ENCODE data around the gene TMEM198. TPM values are rescaled to one million over a fixed set of nuclear protein-coding genes. Genes with fewer than 3 reads are reported as not detected.

The TMEM198 gene
- total and polyA plus RNA-seq, 9 of the 15 experiments (the other 6 are each of a cell fraction or from before 2014, with no cell fraction given), result 0.03 to 3.8 (median 1.0) TPM

- TF ChIP-seq MGA (IDR thresholded peaks at IDR 0.05) (no peak), GTF2B (IDR thresholded peaks at IDR 0.05; ENCODE audit: extremely low read depth, insufficient read length) (no peak), GABPB2 (CRISPR knock-in tag; conservative IDR thresholded peaks at IDR 0.05) (no peak), USF2 (CRISPR knock-in tag; IDR thresholded peaks at IDR 0.05) (0 out of 2 replicates have a peak, but pooled peaks have one; percentile 40), HNRNPUL1 (IDR thresholded peaks at IDR 0.05; ENCODE audit: low read length) (no peak), SMAD2 (IDR thresholded peaks at IDR 0.05; ENCODE audit: low read depth, low read length) (no peak), HMGN3 (IDR thresholded peaks at IDR 0.05; ENCODE audit: borderline replicate concordance, extremely low read depth, insufficient read length, low read depth, low read length) (peak; percentile 11), CSDE1 (IDR thresholded peaks at IDR 0.05) (no peak), ZSCAN32 (CRISPR knock-in tag; IDR thresholded peaks at IDR 0.05) (no peak), ESRRB (CRISPR knock-in tag; IDR thresholded peaks at IDR 0.05; ENCODE audit: borderline replicate concordance) (no peak), SRSF3 (IDR thresholded peaks at IDR 0.05; ENCODE audit: insufficient read depth, low read length) (no peak), ZBTB2 (IDR thresholded peaks at IDR 0.05) (no peak)
These were observed 7.9 kb downstream of the TMEM198 start (continued) for GRCh38 chr2:219551441-219552381.

All from K562 (cell line).